ELF-1 (cell line): ENCODE measurements around the gene EME2.
A peak's percentile ranks its signal among the peaks of the same experiment; 100 is the strongest.
"Not testable (repeated sequence)": the region's sequence is repeated elsewhere in the genome, so short reads cannot be mapped to it uniquely, and the experiment has no call there.

Experiments used
- DNase-seq: peaks from one replicate; pipeline ENCODE4 v3.0.0-alpha.2; 2016; ENCODE audit warnings: low read depth, low spot score

EME2 gene

DNA sequence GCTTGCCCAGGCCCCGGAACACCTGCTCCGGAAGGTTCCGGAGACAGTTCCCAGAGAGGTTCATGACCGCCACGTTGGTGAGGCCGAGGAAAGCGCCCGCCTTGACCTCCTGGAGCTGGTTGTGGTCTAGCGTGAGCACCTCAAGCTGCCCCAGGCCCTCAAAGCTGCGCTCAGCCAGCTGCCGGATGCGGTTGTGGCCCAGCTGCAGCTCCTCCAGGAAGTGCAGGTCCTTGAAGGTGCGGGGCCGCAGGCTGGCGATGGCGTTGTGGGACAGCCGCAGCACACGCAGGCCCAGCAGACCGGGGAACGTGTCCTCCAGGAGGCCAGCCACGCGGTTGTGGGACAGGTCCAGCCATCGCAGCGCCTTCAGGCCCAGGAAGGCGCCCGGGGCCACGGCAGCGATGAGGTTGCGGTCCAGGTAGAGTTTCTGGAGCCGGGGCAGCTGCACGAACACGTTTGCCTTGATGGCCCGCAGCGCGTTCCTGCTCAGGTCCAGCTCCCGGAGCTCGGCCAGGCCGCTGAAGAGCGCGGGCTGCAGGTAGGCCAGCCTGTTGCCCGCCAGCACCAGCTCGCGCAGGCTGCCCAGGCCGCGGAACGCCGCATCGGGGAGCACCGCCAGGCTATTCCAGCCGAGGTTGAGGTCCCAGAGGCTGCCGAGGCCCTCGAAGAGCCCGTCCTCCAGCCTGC is 18.8 kb downstream of the EME2 start:
- no peak for DNase-seq

- DNase-seq = no peak
These were observed 19.6 kb downstream of the EME2 start for GRCh38 chr16:1791943-1792812.

GRCh38 chr16:1792836-1793577 is 20.4 kb downstream of the EME2 start:
- DNase-seq = no peak

GRCh38 chr16:1793578-1794220 is 21.1 kb downstream of the EME2 start, which contains the start of gene IGFALS:
IGFALS (minus strand) TSS chr16:1793705; CDS start chr16:1793652, 53 bp downstream.
- no peak for DNase-seq

DNA sequence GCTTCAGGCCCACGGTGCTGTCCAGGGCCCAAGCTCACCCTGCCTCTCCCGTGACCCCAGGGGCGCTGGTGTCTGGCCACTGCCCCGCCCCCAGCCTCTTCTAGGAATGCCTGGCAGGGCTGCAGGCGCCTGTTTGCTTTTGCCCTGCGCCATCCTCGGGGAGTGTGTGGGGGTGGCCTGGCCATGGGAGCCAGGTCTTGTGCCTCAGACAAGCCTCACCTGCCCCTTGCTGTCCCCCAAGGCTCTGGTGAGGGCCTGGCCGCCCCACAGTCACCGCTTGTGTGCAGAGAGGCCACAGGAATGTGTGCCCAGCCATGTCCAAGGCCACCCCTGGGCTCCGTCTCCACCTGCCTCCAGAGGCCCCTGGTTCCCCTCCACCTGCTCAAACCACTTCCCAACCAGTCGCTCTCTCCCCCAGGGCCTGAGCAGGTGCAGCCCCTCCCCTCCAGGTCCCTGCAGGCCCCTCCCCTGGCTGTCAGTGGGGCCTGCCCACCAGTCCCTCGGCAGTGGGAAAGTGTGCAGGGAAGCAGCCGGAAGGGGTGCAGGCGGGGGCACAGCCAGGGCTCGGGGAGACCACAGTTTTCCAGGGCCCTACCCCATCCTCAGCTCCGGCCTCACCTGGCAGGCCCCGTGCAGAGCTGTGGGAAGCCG is 21.7 kb downstream of the EME2 start:
- no peak for DNase-seq

DNA sequence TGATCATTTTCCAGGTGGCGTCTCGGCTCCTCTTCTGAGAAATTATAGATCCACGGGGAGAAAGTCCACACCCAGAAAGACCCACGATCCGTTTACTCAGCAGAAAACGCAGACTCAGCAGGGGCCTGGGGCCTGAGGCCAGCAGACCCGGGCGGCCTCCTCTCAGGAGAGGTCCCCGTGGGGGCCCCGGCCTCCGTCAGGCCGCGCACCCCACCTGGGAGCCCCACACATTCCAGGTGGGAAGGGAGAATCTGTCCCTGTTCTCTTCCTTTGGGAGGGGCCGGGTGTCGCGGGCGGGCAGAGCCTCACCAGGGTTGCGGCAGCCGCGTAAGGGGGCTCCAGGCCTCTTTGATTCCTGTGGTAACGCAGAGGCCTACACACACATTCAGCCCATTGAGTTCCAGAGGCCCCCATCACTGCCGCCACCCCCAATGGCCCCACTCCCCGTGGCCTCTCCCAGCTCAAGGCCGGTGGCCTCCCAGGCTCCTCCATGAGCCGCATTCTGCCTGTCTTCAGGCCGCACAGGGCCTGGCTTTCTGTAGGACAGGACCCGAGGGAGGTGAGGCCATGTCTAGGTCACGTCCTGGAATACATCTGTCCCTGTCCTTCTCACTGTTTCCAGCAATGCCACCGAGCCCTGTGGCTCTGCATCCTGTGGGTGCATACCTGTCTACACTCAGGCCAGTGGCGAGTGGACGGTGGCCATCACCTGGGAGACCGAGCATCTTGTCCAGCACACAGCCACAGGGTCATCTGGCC is 22.5 kb downstream of the EME2 start:
- DNase-seq = no peak

DNA sequence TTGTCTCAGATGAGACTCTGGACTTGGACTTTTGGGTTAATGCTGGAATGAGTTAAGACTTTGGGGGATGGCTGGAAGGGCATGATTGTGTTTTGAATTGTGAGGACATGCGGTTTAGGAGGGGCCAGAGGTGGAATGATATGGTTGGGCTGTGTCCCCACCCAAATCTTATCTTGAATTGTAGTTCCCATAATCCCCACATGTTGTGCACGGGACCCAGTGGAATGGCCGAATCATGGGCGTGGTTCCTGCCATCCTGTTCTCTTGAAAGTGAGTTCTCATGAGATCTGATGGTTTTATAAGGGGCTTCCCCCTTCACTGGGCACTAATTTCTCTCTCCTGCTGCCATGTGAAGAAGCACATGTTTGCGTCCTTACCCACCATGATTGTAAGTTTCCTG is 26.7 kb downstream of the EME2 start:
- not testable (repeated sequence) for DNase-seq

DNA sequence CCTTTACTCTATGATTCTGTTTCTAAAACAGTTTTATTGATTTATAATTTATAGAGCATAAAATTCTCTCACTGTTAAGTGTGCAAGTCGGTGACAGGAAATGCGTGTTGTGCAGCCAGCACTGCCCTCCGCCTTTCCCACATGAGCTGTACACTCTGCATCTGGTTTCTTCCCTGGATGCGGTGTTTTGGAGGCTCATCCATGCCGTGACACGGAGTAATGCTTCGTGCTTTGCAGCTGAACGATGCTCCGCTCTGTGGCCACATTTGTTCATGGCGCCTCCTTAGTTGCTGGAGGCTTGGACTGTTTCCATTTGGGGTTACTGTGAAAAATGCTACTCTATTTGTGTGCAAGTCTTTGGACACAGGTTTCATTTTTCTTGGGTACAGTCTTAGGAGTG is 28.1 kb downstream of the EME2 start:
- DNase-seq = no peak

GRCh38 chr16:1807626-1808025 is 35.0 kb downstream of the EME2 start:
- DNase-seq = no peak

GRCh38 chr16:1808691-1809090 is 36.1 kb downstream of the EME2 start:
- no peak for DNase-seq

- peak; percentile 55 for DNase-seq
These were observed 36.7 kb downstream of the EME2 start for GRCh38 chr16:1809281-1809801.

- DNase-seq = no peak
These were observed 37.5 kb downstream of the EME2 start for GRCh38 chr16:1810106-1810505.

DNA sequence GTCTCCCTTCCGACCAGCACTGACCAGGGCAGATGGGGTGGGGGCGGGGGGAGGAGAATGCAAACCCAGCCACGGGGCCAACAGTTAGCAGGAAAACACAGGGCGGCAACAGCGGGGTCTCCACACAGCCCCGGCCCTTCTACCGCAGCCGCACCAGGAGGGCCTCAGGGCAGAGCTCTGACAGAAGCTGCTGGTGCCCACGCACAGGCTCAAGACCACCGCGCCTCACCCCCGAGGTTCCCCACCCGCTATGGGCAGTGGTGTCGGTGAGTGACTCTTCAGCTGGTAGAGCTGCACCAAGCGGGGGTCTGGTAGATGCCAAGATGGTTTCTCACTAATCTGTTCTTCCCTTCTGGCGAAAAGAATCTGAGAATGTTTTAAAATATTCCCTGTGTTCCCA is 37.9 kb downstream of the EME2 start:
- no peak for DNase-seq

GRCh38 chr16:1812732-1813163 is 40.1 kb downstream of the EME2 start:
- DNase-seq = peak; percentile 53

GRCh38 chr16:1815461-1815860 is 42.9 kb downstream of the EME2 start:
- no peak for DNase-seq

DNA sequence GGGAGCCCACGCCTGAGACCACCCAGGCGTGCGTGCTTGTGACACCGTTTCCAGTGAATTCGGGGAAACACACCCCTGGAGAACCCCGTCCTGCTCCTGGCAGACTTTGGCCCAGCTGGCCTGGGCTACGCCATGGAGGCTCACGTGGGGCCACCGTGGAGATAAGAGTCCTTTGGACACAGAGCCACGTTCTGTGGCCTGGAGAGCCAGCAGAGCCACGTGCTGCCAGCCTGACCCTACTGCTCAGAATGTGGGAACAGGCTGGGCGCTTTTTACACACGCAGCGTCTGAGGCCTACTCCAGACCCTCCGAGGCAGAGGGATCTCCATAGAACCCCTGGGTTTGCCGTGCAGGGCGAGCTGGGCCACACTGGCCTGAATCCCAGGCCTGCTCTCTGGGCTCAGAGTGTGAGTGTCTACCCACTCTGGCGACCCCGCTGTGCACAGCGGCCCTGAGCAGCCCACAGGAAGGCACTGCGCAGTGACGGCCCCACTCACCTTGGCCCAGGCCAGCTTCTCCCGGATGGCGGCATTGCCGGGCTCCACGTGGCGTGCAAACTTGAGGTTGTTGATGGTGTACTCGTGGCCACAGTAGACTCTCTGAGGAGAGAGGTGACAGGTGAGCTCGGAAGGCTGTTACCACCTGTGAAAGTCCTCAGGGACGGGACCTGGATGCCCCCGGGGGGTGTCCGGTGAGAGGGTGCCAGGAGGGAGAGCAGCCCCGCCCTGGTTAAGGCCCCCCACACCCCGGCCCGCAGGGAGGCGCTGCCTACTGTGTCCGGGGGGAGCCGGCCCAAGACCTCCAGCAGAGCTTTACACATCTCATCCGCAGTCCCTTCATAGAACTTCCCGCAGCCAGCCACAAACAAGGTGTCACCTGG is 44.0 kb downstream of the EME2 start:
- no peak for DNase-seq

- no peak for DNase-seq
These were observed 44.6 kb downstream of the EME2 start for GRCh38 chr16:1817276-1817589.

DNA sequence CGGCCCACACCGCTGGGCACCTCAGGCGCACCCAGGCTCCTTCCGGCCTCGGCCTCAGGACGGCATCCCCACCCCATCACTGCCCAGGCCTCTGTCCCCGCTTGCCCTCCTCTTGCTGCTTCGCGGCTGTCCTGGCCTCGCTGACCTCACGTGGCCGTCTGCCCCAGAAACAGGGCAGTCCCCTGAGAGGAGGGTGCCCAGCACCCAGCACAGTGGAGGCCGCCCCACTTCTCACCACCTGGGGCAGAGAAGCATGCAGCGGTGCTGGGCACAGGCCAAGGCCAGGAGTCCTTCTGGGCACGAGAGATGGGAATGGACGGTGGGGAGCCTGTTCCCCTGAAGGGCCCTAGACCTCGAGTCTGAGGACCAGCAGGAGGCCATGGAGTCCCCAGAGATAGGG is 45.1 kb downstream of the EME2 start:
- DNase-seq = no peak

- DNase-seq = no peak
These were observed 45.7 kb downstream of the EME2 start for GRCh38 chr16:1818204-1818872.
